HUES48 (cell line): ENCODE results near the gene MYL1.

Experiments
- H3K27ac ChIP-seq: one replicate; pipeline ENCODE4 v1.7.0; 2013; ENCODE audit warnings: low read depth, low read length, inconsistent platforms
- H3K27me3 ChIP-seq: 2 replicates; pipeline ENCODE4 v1.6.1; 2013; ENCODE audit warnings: mild to moderate bottlenecking, low read length; ENCODE audit not compliant: control insufficient read depth, insufficient read depth
- H3K36me3 ChIP-seq: 2 replicates; pipeline ENCODE4 v1.6.1; 2013; ENCODE audit warnings: low read length; ENCODE audit not compliant: control insufficient read depth, insufficient read depth
- H3K4me1 ChIP-seq: 2 replicates; pipeline ENCODE4 v1.6.1; 2013; ENCODE audit warnings: mild to moderate bottlenecking, low read length; ENCODE audit not compliant: control insufficient read depth, insufficient read depth
- H3K4me3 ChIP-seq: 2 replicates; pipeline ENCODE4 v1.5.1; 2013; ENCODE audit warnings: mild to moderate bottlenecking, low read depth, low read length
- H3K9ac ChIP-seq: 2 replicates; pipeline ENCODE4 v1.6.1; 2013; ENCODE audit warnings: mild to moderate bottlenecking, low read depth, low read length, moderate library complexity
- H3K9me3 ChIP-seq: 2 replicates; pipeline ENCODE4 v1.6.1; 2013; ENCODE audit warnings: low read length; ENCODE audit not compliant: control insufficient read depth, insufficient read depth

The MYL1 gene

GRCh38 chr2:210268281-210268680 is 46.7 kb downstream of the MYL1 start:
- no peak overlapping the region for H3K4me3 ChIP-seq
- no peaks in the 10 kb centered on the region for H3K36me3 ChIP-seq
- H3K27ac ChIP-seq = no peak overlapping the region

DNA sequence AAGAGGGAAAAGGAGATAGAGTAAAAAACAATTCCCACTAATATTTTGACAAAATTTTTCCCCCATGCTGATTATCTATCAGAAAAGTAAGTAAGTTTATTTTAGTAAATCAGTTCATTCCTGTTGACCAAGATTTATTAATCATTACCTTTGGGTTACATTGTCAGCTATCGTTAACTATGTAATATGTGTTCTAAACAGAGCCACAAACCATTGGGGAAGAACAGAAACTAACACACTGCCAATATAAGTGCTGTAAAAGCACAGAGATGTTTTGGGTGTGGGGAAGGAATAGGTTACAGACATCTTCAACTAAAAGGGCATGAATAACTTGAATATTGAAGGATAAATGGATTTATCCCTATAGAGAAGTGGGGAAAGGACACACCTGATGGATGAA is 47.3 kb downstream of the MYL1 start:
- no peaks in the 10 kb centered on the region for H3K36me3 ChIP-seq
- H3K9me3 ChIP-seq = no peaks in the 10 kb centered on the region
- no peak overlapping the region for H3K9ac ChIP-seq
- H3K27me3 ChIP-seq = no peaks in the 10 kb centered on the region
- no peaks in the 10 kb centered on the region for H3K4me1 ChIP-seq
- no peak overlapping the region for H3K4me3 ChIP-seq
- no peak overlapping the region for H3K27ac ChIP-seq

More at GRCh38 chr2:210268281-210268680, 46.7 kb downstream of the MYL1 start:
- Histone ChIP-seq H3K9ac (no peak overlapping the region), H3K27me3 (no peaks in the 10 kb centered on the region), H3K9me3 (no peaks in the 10 kb centered on the region), H3K4me1 (no peaks in the 10 kb centered on the region)

- Histone ChIP-seq H3K9me3 (no peaks in the 10 kb centered on the region), H3K27me3 (no peaks in the 10 kb centered on the region), H3K4me3 (no peak overlapping the region), H3K4me1 (no peaks in the 10 kb centered on the region), H3K9ac (no peak overlapping the region), H3K27ac (no peak overlapping the region), H3K36me3 (no peaks in the 10 kb centered on the region)
Measured at GRCh38 chr2:210264282-210264681, 50.7 kb downstream of the MYL1 start.

GRCh38 chr2:210263841-210264240 is 51.1 kb downstream of the MYL1 start:
- H3K36me3 ChIP-seq = no peaks in the 10 kb centered on the region
- H3K27ac ChIP-seq = no peak overlapping the region
- no peaks in the 10 kb centered on the region for H3K27me3 ChIP-seq
- no peak overlapping the region for H3K4me3 ChIP-seq
- no peaks in the 10 kb centered on the region for H3K9me3 ChIP-seq
- no peaks in the 10 kb centered on the region for H3K4me1 ChIP-seq
- H3K9ac ChIP-seq = no peak overlapping the region

DNA sequence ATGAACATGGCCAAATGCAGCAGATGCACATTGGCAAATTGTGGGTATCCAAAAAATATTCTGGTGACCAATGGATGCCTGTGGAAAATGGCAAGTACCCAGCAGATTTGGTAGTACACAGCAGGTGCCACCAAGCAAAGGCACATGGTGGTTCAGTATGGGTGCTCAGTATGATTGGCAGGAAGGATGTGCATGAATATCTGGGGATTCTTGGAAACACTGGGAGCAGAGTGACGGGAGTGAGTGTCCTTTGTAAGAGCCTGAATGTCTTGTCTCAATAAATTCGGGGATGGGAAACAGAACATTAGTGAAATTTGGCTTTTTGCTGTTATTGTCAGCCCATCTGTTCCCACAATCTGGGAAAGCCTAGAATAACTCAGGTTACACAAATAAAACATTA is 52.9 kb downstream of the MYL1 start:
- Histone ChIP-seq H3K9me3 (no peaks in the 10 kb centered on the region), H3K9ac (no peak overlapping the region)

DNA sequence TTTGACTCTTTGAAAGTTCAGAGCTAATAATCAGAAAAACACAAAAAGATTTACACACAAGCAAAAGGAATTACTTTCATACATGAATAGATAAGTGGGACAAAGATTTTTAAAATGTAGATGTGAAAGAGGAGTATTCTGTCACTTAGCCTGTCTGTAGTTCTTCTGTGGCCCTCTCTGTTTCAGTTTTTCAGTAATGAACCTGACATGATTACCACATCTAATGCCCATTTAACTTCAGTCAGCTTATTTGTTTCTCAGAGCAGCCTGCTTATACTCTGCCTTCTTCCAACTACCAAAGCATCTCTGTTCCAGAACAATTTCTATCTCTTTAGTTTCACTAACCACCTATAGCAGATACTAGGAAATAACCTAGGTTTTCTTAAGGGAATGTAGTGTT is 55.3 kb downstream of the MYL1 start:
- no peaks in the 10 kb centered on the region for H3K9me3 ChIP-seq
- H3K9ac ChIP-seq = no peak overlapping the region
- H3K36me3 ChIP-seq = no peaks in the 10 kb centered on the region
- no peak overlapping the region for H3K27ac ChIP-seq
- no peak overlapping the region for H3K4me3 ChIP-seq
- H3K4me1 ChIP-seq = no peaks in the 10 kb centered on the region
- no peaks in the 10 kb centered on the region for H3K27me3 ChIP-seq

More for the DNA sequence above, 52.9 kb downstream of the MYL1 start:
- H3K36me3 ChIP-seq = no peaks in the 10 kb centered on the region
- H3K27me3 ChIP-seq = no peaks in the 10 kb centered on the region
- H3K4me1 ChIP-seq = no peaks in the 10 kb centered on the region
- no peak overlapping the region for H3K4me3 ChIP-seq
- H3K27ac ChIP-seq = no peak overlapping the region

DNA sequence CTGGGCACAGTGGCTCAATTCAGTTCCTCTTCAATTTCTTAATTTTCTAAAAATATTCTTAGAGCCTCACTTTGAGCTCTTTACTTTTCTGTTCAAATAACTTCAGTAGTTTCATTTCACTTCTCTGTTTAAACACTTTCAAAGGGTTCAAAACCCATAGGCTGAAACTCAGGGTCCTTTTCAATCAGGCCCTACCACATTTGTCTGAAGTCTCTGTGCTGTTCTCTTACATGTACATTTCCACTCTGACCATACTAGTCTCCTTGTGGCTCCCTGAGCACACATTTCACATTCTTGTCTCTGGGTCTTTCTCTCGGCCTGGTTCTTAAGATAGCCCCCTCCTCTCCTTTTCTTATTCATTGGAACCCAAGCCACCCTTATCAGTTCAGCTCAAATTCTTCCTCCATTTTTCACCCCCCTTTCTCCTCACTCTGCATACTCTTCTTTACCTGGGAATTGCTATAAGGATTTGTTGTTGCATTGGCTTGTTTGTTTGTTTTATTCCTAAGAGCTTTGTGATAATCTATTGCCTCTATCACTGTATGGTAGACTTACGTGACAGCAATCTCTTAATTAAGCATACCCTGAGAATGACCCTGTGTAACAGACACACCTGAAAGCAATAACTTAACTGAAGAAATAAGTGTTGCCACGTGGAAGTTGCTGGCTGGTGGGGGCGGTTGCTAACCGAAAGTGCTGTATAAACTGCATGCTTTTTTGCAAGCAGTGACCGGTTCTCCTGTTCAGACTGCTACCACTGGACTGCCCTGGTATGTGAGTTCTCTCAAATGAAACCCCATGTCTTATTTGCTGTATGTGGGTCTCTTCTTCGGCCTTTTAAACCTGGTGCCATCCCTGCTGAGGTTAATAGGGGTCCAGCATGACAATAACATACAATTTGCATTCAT is 62.0 kb downstream of the MYL1 start:
- no peaks in the 10 kb centered on the region for H3K36me3 ChIP-seq
- H3K9ac ChIP-seq = no peak overlapping the region
- H3K9me3 ChIP-seq = no peaks in the 10 kb centered on the region
- H3K27me3 ChIP-seq = no peaks in the 10 kb centered on the region
- no peak overlapping the region for H3K27ac ChIP-seq
- H3K4me3 ChIP-seq = no peak overlapping the region
- peaks cover 8% of the 10 kb centered on the region for H3K4me1 ChIP-seq

- Histone ChIP-seq H3K4me3 (no peak overlapping the region), H3K36me3 (no peaks in the 10 kb centered on the region), H3K9ac (no peak overlapping the region), H3K9me3 (peaks cover 3% of the 10 kb centered on the region; the same call in 1 of the 2 replicates), H3K27ac (no peak overlapping the region), H3K4me1 (peaks cover 8% of the 10 kb centered on the region), H3K27me3 (no peaks in the 10 kb centered on the region)
Measured at GRCh38 chr2:210250622-210251021, 64.4 kb downstream of the MYL1 start.
